DMS153 treated with DMSO at 0.1 percent for 48 hours (cell line): ENCODE results near the gene KNL1.
A peak's percentile ranks its signal among the peaks of the same experiment; 100 is the strongest.
"Not testable (repeated sequence)": the region's sequence is repeated elsewhere in the genome, so short reads cannot be mapped to it uniquely, and the experiment has no call there.

Experiments used
- DNase-seq: peaks from one replicate; lab custom pipeline; 2025; ENCODE audit not compliant: unreplicated experiment; lab: John Stamatoyannopoulos, UW

The KNL1 gene

DNA sequence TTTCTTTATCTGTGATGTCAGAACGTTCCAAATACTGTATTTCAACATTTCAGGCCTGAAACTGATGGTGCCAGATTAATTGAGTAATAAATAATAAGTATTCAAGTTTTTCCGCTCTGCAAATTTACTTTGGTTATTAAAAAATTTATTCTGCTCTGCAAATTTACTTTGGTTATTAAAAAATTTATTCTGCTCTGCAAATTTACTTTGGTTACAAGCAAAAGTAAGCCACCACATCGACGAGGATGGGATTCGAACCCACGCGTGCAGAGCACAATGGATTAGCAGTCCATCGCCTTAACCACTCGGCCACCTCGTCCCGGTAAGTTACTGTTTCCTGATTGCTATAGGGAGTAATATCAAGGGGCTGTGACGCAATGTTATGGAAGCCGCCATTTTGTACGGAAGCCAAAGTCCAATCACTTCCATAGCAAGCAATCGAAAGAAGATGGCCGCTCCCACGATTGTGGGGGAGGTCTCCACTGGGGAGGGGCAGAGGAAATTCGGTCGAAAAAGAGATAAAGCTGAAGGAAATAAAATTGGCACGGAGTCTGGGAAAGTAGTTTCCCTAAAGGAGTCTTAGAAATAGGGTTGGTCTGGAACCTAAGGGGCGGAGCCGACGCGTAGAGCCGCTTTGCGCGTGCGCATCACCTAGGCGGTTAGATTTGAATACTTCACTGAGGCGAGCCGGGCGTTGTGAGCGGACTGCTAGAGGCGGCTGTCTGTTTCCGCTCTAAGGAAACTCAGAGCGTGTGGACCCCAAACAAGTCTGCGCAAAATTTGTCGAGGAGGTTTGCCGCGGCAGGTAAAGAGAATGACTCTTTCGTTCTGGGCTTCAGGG is at the start of gene KNL1:
TSS of gene KNL1 (plus strand) at position 662 of the 841 bp plus-strand sequence. CDS start 8,683 bp downstream, outside the sequence.
- peak; percentile 68 for DNase-seq

DNA sequence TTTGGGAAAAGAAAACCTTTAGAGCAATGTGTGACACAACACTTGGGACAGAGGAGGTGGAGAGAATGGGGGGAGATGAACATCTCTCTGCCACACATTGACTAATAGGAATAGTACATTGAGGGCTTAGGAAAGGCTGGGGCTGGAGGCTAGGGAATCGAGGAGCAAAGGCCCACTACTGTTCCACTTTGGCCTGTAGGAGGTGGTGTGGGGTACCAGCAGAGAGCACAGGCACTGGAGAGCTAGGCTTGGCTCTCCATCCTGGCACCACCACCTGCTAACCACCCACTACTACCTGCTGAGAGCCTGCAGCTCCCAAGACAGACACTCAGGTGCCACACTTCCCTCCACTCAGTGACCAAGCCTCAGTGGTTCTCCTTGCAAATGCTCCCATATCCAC is 48.6 kb upstream of the KNL1 start:
- DNase-seq, result no peak

DNA sequence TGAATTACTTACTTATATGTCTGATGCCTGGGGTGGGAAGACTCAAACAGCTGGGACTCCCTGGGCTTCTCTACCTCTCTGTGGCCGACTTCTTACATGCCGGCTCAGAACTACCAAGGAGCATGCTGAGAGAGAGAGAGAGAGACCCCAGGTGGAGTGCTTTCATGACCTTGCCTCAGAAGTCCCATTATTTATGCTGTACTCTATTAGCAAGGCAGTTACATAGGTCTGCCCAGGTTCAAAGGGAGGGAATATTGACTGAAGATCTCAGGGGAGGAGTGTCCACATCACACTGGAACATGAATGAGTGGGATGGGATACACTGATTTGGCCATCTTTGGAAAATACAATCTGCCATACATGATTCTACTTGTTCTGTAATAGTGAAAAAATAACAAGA is 45.4 kb upstream of the KNL1 start:
- no peak for DNase-seq

DNA sequence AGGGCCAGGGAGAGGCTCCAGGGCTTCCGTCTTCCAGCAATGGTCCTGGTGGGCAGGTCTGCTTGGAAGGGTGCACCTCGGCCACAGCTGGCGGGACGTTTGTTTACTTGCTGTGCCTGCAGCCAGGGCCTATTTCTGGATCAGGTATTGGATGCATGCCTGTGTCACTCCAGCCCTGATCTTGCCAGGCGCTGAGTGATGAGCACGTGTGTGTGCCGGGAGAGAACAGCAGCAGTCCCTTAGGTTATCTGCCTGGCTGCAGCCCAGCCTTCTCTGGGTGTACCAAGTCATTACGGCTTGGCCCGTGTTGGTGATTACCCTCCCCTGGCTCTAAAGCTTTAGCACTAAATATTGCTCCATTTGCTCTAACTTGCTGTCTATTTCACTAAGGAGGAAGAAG is 44.2 kb upstream of the KNL1 start:
- DNase-seq, result no peak

DNA sequence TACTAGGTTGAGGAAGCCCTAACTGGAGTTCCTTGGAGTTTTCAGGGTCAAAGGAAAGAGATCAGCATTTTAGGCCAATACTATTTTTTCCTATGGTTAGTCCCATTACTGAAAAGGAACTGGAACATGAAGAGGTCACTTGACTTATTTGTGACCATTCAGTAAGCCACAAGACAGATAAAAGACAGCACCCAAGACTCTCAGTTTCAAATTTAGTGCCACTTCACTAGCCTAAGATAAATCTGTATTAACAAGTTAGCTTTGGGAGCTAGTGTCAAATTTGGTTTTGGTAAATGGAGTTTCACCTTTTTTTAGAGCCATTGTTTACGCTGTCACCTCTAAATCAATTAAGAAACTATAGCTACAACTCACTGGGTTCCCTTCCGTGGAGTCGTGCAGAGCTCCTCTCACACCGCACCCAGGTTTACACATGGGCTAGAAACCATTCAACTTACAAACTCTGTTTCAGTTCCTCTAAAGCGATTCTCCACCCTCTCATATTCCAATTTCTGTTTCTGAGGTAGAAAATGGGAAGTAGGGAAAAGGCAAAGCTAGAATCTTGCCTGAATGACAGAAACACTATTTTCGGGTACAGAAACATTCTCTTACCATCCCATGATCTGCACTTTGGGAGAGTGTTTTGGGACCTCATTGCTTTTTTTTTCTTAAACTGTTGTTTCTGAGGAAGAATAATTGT is 43.6 kb upstream of the KNL1 start:
- DNase-seq, result no peak

DNA sequence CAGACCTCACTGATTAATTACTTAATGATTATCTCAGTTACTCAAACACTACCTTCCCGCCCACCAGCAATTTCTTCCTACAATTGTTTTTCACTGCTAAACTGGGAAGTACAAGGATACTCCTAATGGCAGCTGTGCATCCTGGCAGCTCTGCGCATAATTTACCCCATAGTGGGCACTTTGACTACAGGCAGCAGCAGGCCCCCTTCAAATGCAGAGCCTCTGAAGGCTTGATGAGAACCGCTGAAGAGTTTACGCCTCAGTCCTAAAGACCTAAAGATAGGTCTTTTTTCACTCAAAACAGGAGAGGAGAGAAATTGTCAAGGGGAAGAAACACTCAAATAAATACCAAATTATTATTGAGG is 39.9 kb upstream of the KNL1 start:
- no peak for DNase-seq

DNA sequence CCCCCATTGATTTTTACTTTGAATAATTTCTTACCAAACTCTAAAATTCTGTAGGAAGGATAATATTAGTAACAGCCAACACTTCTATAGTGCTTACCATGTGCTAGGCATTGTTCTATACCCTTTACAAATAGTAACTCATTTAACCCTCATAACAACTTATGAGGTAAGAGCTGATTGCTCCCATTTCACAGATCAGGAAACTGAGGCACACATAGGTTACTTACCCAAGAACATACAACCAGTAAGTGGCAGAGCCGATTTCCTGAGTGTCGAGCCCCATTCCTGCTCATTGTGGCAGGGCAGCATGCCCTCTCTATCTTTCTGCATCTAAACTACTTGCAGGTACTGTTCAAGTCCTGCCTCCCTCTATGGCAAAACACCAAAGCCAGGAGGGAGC is 38.2 kb upstream of the KNL1 start:
- no peak for DNase-seq

GRCh38 chr15:40558952-40559742 is 34.9 kb upstream of the KNL1 start:
- no peak for DNase-seq

GRCh38 chr15:40562691-40563090 is 31.4 kb upstream of the KNL1 start:
- DNase-seq, result no peak

DNA sequence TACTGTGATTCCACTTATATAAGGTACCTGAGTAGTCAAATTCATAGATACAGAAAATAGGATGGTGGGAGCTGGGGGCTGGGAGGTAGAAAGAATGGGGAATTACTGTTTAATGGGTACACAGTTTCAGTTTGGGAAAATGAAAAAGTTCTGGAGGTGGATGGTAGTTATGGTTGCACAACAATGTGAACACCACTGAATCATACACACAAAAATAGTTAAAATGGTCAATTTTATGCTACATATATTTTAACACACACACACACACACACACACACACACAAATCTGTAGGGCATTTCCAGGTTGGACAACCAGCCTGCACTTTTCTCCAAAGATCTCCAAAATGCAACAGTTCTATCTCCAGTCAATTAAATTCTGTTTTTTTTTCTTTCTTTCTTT is 30.6 kb upstream of the KNL1 start:
- no peak for DNase-seq

DNA sequence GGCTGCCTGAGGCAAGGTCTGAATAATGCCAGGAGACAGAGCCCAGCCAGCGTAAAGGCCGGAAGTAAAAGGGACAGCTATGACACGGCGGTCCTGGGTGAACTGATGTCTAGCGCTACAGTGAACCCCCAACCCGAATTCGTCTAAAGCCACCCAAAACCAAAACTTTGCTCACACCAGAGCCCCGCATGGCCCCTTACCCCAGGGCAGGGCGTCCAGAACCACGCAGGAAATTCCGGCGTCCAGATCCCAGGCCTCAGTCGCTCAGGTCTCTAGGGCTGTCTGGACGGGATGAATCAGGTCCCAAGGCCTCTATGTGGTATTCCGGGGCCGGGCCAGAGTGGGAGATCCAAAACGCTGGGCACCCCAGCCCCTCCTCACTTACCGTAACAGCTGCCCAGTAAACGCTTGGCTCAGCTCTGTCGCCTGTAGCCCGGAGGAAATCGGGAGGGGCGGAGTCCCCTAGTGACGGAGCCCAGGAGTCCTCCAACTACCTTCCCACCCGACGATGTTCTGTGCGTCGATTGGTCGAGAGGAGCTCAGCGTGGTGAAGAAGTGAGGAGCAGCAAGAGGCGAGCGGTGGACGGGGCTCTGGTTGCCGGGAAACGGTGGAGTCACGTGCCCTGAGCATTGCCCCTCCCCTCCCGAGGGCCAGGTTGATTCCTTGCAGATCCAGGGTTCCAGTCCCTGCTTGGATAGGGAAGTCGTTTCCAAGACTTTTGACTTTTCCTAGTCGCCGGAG is 29.3 kb upstream of the KNL1 start, which contains the start of gene CCDC32:
TSS of gene CCDC32 (minus strand) at position 452 of the 742 bp plus-strand sequence. CDS start 2,027 bp downstream, outside the sequence.
- peak; percentile 70 for DNase-seq

GRCh38 chr15:40565333-40566238 is 28.5 kb upstream of the KNL1 start:
- DNase-seq, result no peak

GRCh38 chr15:40567111-40567510 is 26.9 kb upstream of the KNL1 start:
- DNase-seq, result no peak

DNA sequence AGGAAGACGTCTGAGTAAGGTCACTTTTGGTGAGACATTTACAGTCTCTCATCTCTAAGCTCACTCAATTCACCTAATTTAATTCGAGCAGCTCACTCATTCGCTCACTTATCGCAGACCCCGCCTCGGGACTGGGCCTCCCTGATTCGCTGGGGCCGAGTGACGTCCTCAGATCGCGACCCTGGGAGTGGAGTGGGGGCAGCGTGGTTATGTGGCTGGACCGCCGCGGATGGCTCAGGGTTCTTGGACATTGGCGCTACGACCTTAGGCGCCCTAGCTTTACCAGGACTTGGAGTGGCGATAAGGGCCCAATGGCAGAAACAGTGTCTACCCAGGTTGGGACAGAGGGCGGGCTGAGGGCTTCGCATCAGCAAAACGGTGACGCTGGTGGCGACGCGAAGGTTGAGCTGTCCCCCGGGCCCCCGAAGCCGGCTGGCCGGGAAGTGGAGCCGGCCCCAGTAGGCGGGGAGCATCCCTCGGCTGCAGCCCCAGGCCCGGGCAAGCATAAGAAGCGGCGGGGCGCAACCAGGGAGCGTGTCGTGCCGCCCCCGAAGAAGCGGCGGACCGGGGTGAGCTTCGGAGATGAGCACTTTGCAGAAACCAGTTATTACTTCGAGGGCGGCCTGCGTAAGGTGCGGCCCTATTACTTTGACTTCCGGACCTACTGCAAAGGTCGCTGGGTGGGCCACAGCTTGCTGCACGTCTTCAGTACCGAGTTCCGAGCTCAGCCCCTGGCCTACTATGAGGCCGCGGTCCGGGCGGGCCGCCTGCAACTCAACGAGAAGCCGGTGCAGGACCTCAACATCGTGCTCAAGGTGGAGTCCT is 24.7 kb upstream of the KNL1 start, which contains the start of gene RPUSD2:
TSS of gene RPUSD2 (plus strand) at position 171 of the 825 bp plus-strand sequence. CDS start at position 210, 39 bp downstream.
- peak; percentile 20 for DNase-seq

DNA sequence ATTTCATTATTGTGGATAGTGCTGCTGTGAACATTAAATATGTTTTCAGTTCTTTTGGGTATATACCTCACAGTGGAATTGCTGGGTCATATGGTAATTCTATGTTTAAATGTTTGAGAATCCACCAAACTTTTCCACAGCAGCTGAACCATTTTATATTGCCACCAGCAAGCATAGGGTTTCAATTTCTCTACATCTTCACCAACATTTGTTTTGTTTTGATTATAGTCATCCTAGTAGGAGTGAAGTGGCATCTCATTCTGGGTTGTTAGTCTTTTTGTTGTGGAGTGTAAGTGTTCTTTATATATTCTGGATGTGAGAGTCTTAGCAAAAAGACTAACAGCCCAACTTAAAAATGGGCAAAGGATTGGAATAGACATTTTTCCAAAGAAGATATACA is 18.9 kb upstream of the KNL1 start:
- DNase-seq, result no peak

GRCh38 chr15:40576914-40577313 is 17.1 kb upstream of the KNL1 start:
- DNase-seq, result not testable (repeated sequence)

GRCh38 chr15:40578892-40579291 is 15.2 kb upstream of the KNL1 start:
- DNase-seq, result no peak

GRCh38 chr15:40581796-40582195 is 12.3 kb upstream of the KNL1 start:
- not testable (repeated sequence) for DNase-seq
